ENCODE measurements around the gene GRIK3.

GRCh38 chr1:36760081-36760480 lies 274.2 kb downstream of the GRIK3 start:
- no peak for TF ChIP-seq CTCF (IDR thresholded peaks at IDR 0.05; ENCODE audit: low read depth, low read length, poor library complexity, severe bottlenecking)
- no peak for TF ChIP-seq EZH2phosphoT487 (IDR thresholded peaks at IDR 0.05; ENCODE audit: borderline replicate concordance, low read length)

Measured in DOHH2 (cell line).